SK-N-SH (cell line): ENCODE results near the gene LSG1.

Experiments
- NRF1 ChIP-seq: IDR thresholded peaks from 2 replicates; pipeline ENCODE4 v1.6.1; 2012; ENCODE audit warnings: low read depth, mild to moderate bottlenecking, low read length
- POLR2AphosphoS5 ChIP-seq: IDR thresholded peaks from 2 replicates; pipeline ENCODE4 v1.6.1; 2012; ENCODE audit warnings: low read depth, low read length
- RCOR1 ChIP-seq: fragments of 150-350 bp; IDR thresholded peaks from 2 replicates; pipeline ENCODE4 v1.6.1; 2017; ENCODE audit warnings: antibody characterized with exemption, low read length
- TF ChIP-seq, protein P1 (sequence below): fragments of 150-350 bp; IDR thresholded peaks from 2 replicates; pipeline ENCODE4 v1.6.1; 2017; ENCODE audit warnings: antibody characterized with exemption, low read length, low read depth, borderline replicate concordance

GRCh38 chr3:194673761-194674160 is 1.8 kb upstream of the LSG1 start:
- TF ChIP-seq RCOR1 (no peak), NRF1 (no peak), POLR2AphosphoS5 (no peak)
- TF ChIP-seq, protein P1, sequence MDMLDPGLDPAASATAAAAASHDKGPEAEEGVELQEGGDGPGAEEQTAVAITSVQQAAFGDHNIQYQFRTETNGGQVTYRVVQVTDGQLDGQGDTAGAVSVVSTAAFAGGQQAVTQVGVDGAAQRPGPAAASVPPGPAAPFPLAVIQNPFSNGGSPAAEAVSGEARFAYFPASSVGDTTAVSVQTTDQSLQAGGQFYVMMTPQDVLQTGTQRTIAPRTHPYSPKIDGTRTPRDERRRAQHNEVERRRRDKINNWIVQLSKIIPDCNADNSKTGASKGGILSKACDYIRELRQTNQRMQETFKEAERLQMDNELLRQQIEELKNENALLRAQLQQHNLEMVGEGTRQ: no peak
